B cell (primary cell): Measurements from ENCODE around the gene ZNF683. TPM values are rescaled to one million over a fixed set of nuclear protein-coding genes. Genes with fewer than 3 reads are reported as not detected.

Experiments
- ATAC-seq: fragments of 200-7000 bp; cut with Tn5 transposase; one replicate; pipeline ENCODE4 v1.10.0; 2021; ENCODE audit warnings: low read depth, mild to moderate bottlenecking, moderate number of reproducible peaks, moderate library complexity
- CTCF ChIA-PET: fragments of 350-600 bp; sonication (Branson Sonifier 250); formaldehyde crosslinking; loops from one replicate; lab custom pipeline; 2021; ENCODE audit warnings: antibody characterized with exemption, inconsistent platforms; lab: Charles Lee
- POLR2A ChIA-PET: fragments of 350-600 bp; sonication (Branson Sonifier 250); formaldehyde crosslinking; loops from one replicate; lab custom pipeline; 2021; ENCODE audit warnings: antibody characterized with exemption; lab: Charles Lee
- DNase-seq: peaks from one replicate; pipeline ENCODE4 v3.0.0; 2013
- H2AFZ ChIP-seq: 2 replicates; pipeline ENCODE4 v1.6.1; 2012; ENCODE audit warnings: mild to moderate bottlenecking, low read depth, low read length; ENCODE audit not compliant: insufficient read depth, poor library complexity, severe bottlenecking
- H3K27ac ChIP-seq, 2 donors: 1 replicate in 1 of 2; 2 replicates in 1 of 2; pipeline ENCODE4 v1.5.1; 2012 to 2013; ENCODE audit warnings: low read length in 2 of 2, mild to moderate bottlenecking in 2 of 2, moderate library complexity in 1 of 2
- H3K27me3 ChIP-seq, 4 experiments: fragments of 200-600 bp in 1 of 4; sonication (generic) in 1 of 4; replicated peaks in 1 of 4; 1 replicate in 2 of 4; 2 replicates in 2 of 4; pipeline versions ENCODE4 v1.6.1 to v1.7.0; 2013 to 2016; ENCODE audit warnings: low read length in 3 of 4, mild to moderate bottlenecking in 2 of 4, mixed read lengths in 1 of 4, moderate library complexity in 1 of 4; ENCODE audit not compliant: insufficient read depth in 4 of 4, control insufficient read depth in 3 of 4; ENCODE audit errors: control extremely low read depth in 1 of 4
- H3K36me3 ChIP-seq, 2 experiments: replicated peaks in 1 of 2; 1 replicate in 1 of 2; 2 replicates in 1 of 2; pipeline versions ENCODE4 v1.6.1 to v1.7.1; 2013; ENCODE audit warnings: low read length in 1 of 2; ENCODE audit not compliant: insufficient read depth in 2 of 2, control insufficient read depth in 1 of 2; ENCODE audit errors: control extremely low read depth in 1 of 2, extremely low read depth in 1 of 2
- H3K4me1 ChIP-seq, 2 donors: fragments of 200-600 bp in 1 of 2; sonication (generic) in 1 of 2; 1 replicate in 1 of 2; 2 replicates in 1 of 2; pipeline versions ENCODE4 v1.5.1 to v1.6.1; 2013 to 2017; ENCODE audit warnings: low read length in 2 of 2; ENCODE audit not compliant: control insufficient read depth in 2 of 2, insufficient read depth in 2 of 2
- H3K4me2 ChIP-seq: replicated peaks from 2 replicates; pipeline ENCODE3; 2012; ENCODE audit warnings: mild to moderate bottlenecking, low read depth, low read length; ENCODE audit not compliant: poor library complexity, severe bottlenecking
- H3K4me3 ChIP-seq, 5 experiments: fragments of 200-600 bp in 1 of 5; sonication (generic) in 1 of 5; 1 replicate in 3 of 5; 2 replicates in 2 of 5; pipeline versions ENCODE4 v1.5.1 to v1.7.0; 2011 to 2016; ENCODE audit warnings: low read length in 4 of 5, mild to moderate bottlenecking in 4 of 5, low read depth in 2 of 5, control low read depth in 1 of 5, moderate library complexity in 1 of 5; ENCODE audit not compliant: insufficient read depth in 1 of 5; ENCODE audit errors: control extremely low read depth in 1 of 5, extremely low read depth in 1 of 5
- H3K79me2 ChIP-seq: fragments of 200-600 bp; sonication (generic); one replicate; pipeline ENCODE4 v1.6.0; 2016; ENCODE audit warnings: low read length; ENCODE audit not compliant: control insufficient read depth, insufficient read depth
- H3K9ac ChIP-seq: fragments of 200-600 bp; sonication (generic); 2 replicates; pipeline ENCODE4 v1.6.1; 2017; ENCODE audit warnings: mild to moderate bottlenecking, low read length, moderate library complexity
- H3K9me3 ChIP-seq, 3 donors: one replicate each; pipeline versions ENCODE4 v1.6.1 to v1.7.1; 2013; ENCODE audit warnings: low read length in 2 of 3; ENCODE audit not compliant: control insufficient read depth in 2 of 3, insufficient read depth in 1 of 3; ENCODE audit errors: control extremely low read depth in 1 of 3
- H4K20me1 ChIP-seq: 2 replicates; pipeline ENCODE4 v1.6.0; 2012; ENCODE audit warnings: mild to moderate bottlenecking, low read length; ENCODE audit not compliant: insufficient read depth, control insufficient read depth, poor library complexity, severe bottlenecking
- H3K27ac Mint-ChIP-seq: one replicate; pipeline ENCODE4 v1.8.0; 2021; ENCODE audit warnings: mixed read lengths
- H3K27me3 Mint-ChIP-seq: one replicate; pipeline ENCODE4 v1.8.0; 2021; ENCODE audit warnings: mixed read lengths
- H3K4me1 Mint-ChIP-seq: one replicate; pipeline ENCODE4 v1.8.0; 2021; ENCODE audit warnings: mixed read lengths
- H3K4me3 Mint-ChIP-seq: one replicate; pipeline ENCODE4 v1.8.0; 2021; ENCODE audit warnings: mixed read lengths
- H3K9me3 Mint-ChIP-seq: one replicate; pipeline ENCODE4 v1.8.0; 2022; ENCODE audit warnings: mixed read lengths; ENCODE audit not compliant: insufficient read depth
- EZH2 ChIP-seq: IDR thresholded peaks from 2 replicates; pipeline ENCODE4 v1.6.1; 2012; ENCODE audit warnings: borderline replicate concordance, low read depth, mild to moderate bottlenecking, moderate library complexity, low read length; ENCODE audit not compliant: insufficient read depth, poor library complexity, severe bottlenecking
- WGBS: methylation state at CpG from one replicate; pipeline ENCODE4 v1.1.5; 2013; ENCODE audit warnings: missing lambda C conversion rate; ENCODE audit not compliant: insufficient coverage; 5-methylcytosine and 5-hydroxymethylcytosine counted together
- intact Hi-C: fragments of 100-400 bp; cut with micrococcal nuclease; formaldehyde crosslinking; loops from one replicate; pipeline ENCODE4 v1.10.0; 2022
- polyA plus RNA-seq: library from polyadenylated mRNA; depleted of rRNA; stranded (reverse); fragments of >200 nt; gene quantifications from 2 replicates; pipeline ENCODE4 v1.2.3, GENCODE V29; 2012
- total RNA-seq, 2 donors: library from RNA; stranded (reverse); fragments of 120-200 nt in 1 of 2; gene quantifications; 1 replicate in 1 of 2; 2 replicates in 1 of 2; pipeline versions ENCODE4 v1.2.3 to v1.2.4, GENCODE V29; 2013 to 2022
- TF ChIP-seq, protein P1 (sequence below): fragments of 200-600 bp; IDR thresholded peaks from one replicate; pipeline ENCODE4 v1.8.0; 2022; ENCODE audit warnings: antibody characterized with exemption, mild to moderate bottlenecking

ZNF683 gene
- total and polyA plus RNA-seq, 2 donors (not counting 1 experiment from before 2014, with no cell fraction given) = 0.45 to 0.67 TPM

DNA sequence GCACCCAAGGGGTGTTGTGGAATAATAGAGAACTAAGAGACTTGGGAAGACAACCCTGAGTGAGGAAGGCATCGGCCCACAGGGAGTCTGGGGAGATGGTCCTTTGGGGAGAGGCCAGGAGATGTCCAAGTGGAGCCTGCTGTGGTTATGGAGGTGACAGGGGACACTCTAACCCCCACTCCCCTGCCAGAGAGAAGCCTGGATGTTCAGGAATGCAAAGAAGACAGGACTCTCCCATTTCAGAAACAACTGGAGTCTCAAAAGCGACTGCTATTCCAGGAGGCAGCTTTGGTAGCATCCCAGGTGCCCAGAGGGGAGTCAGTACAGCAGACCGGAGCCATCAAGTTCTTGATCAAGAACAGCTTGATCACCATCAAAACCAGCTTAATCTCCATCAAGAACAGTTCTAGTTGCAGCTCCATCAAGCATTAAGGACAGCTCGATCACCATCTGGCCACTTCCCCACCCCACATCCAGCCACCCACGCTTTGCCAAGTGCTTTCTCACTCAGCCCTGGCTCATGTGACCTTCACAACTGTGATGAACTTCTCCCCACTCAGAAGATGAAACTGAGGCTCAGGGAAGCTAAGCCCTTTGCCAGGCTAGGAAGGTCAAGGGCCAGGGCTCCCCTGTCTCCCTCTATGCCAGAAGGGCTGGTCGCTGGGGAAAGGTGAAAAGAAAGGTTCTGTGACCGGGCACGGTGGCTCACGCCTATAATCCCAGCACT is 54.0 kb downstream of the ZNF683 start:
- H3K27me3 ChIP-seq = no peaks in the 10 kb centered on the region
- POLR2A ChIA-PET = interaction anchor here (0.5 to 15.2 kb wide), 11 partner anchors 11 to 205 kb away, joined by 3 to 1239 read pairs (median 8); partner anchors contain the start of genes CEP85, SH3BGRL3 and UBXN11
- Mint-ChIP-seq H3K27me3 (no peaks in the 10 kb centered on the region), H3K9me3 (no peaks in the 10 kb centered on the region), H3K27ac (peak overlapping the region; percentile 97), H3K4me1 (peaks cover 79% of the 10 kb centered on the region), H3K4me3 (peak overlapping the region; percentile 89)
- intact Hi-C loops = loop anchor here (5.0 to 10.0 kb wide), 2 partner anchors 116 to 154 kb away; partner anchors contain the start of genes DHDDS and HMGN2
- CTCF ChIA-PET = interaction anchor here (0.8 to 30.0 kb wide), 7 partner anchors 10 to 149 kb away, joined by 3 to 1400 read pairs (median 8); partner anchors contain the start of genes CEP85, SH3BGRL3, UBXN11 and ZNF593
- peaks cover 72% of the 10 kb centered on the region for H3K79me2 ChIP-seq
- no peak for ATAC-seq
- H3K4me3 ChIP-seq = peak overlapping the region; percentile 75 to 95 (median 93)
- H2AFZ ChIP-seq = no peak overlapping the region
- H4K20me1 ChIP-seq = peaks cover 55% of the 10 kb centered on the region
- DNase-seq = peak; percentile 50
- 4% methylated on average over 8 of the region's 9 CpGs for WGBS
- H3K27ac ChIP-seq = peak overlapping the region; percentile 38 to 86
- peaks cover 0 to 44% of the 10 kb centered on the region in 2 experiments for H3K36me3 ChIP-seq
- H3K4me1 ChIP-seq = peaks cover 73% of the 10 kb centered on the region in 2 donors
- H3K9ac ChIP-seq = peak overlapping the region; percentile 85
- H3K4me2 ChIP-seq = peak overlapping the region; percentile 73
- H3K9me3 ChIP-seq = no peaks in the 10 kb centered on the region
- TF ChIP-seq, protein P1, sequence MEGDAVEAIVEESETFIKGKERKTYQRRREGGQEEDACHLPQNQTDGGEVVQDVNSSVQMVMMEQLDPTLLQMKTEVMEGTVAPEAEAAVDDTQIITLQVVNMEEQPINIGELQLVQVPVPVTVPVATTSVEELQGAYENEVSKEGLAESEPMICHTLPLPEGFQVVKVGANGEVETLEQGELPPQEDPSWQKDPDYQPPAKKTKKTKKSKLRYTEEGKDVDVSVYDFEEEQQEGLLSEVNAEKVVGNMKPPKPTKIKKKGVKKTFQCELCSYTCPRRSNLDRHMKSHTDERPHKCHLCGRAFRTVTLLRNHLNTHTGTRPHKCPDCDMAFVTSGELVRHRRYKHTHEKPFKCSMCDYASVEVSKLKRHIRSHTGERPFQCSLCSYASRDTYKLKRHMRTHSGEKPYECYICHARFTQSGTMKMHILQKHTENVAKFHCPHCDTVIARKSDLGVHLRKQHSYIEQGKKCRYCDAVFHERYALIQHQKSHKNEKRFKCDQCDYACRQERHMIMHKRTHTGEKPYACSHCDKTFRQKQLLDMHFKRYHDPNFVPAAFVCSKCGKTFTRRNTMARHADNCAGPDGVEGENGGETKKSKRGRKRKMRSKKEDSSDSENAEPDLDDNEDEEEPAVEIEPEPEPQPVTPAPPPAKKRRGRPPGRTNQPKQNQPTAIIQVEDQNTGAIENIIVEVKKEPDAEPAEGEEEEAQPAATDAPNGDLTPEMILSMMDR = no peak
- no peak for TF ChIP-seq EZH2
